Measurements from ENCODE around the gene ADAMTS14.

DNA sequence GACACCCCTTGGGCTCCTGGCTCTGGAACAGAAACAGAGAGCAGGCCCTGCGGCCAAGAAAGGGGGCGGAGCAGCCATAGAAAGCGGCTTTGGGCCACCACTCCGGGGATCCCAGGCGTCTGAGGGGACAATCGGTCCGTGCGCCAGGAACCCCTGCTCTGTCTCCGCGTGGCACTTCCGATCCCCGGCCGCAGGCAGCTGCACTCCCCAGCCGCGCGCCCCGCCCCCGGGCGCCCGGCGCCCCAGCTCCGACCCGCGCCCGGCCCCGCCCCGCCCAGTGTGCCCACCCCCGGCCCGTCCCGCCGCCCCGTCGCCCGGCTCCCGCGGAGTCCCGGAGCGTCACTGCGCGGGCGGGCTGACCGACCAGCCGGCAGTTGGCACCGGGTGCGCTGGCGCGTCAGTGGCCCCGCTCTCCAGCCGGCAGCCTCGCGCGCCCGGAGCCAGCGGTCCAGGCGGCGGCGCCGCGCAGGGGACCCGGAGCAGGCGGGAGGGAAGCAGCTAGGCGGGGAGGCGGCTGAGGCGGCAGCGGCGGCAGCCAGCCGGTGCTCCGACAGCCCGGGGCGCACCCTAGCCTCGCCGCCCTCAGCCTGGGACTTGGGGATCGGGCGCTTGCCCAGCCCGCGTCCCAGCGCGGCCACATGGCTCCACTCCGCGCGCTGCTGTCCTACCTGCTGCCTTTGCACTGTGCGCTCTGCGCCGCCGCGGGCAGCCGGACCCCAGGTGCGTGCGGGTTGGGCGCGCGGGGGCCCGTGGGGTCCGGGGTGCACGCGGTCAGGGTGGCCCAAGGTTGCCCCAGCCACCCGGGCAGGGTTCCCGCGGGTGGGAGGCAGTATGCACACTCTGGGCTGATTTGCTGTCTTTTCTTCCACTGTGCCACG lies at the start of gene ADAMTS14:
- TF ChIP-seq ZNF274 (IDR thresholded peaks at IDR 0.05; ENCODE audit: low read depth, low read length) (no peak), SUZ12 (IDR thresholded peaks at IDR 0.05; ENCODE audit: extremely low read depth, insufficient read depth, insufficient read length) (no peak)

Data from NT2/D1 (cell line).